Breast epithelium (tissue), 3 donors: ENCODE measurements around the gene EIF3I.

Source experiments
- CTCF ChIP-seq, 3 donors: fragments of 450-650 bp; IDR thresholded peaks; one replicate each; pipeline ENCODE4 v1.5.1; 2016 to 2017; ENCODE audit warnings: antibody characterized with exemption in 3 of 3, mild to moderate bottlenecking in 3 of 3, moderate library complexity in 3 of 3
- POLR2A ChIP-seq: fragments of 450-650 bp; IDR thresholded peaks from one replicate; pipeline ENCODE4 v1.6.1; 2016; ENCODE audit warnings: antibody characterized with exemption, mild to moderate bottlenecking, moderate library complexity

GRCh38 chr1:32200226-32201010, 21.8 kb upstream of the EIF3I start, which contains the start of gene CCDC28B:
- TF ChIP-seq CTCF (IDR thresholded peaks at IDR 0.05) (no peak), POLR2A (no peak)
